PC-9 (cell line): ENCODE data around the gene COL6A1. TPM values are rescaled to one million over a fixed set of nuclear protein-coding genes. Genes with fewer than 3 reads are reported as not detected.

ENCODE experiments used
- BruUV-seq: library from RNA; stranded (reverse); fragments of 400-500 nt; replicated peaks from 2 replicates; lab custom pipeline; 2021; lab: Mats Ljungman, UMichigan
- CTCF ChIA-PET: fragments of 300-600 bp; sonication (Branson Sonifier 250); formaldehyde crosslinking; loops from one replicate; lab custom pipeline; 2022; ENCODE audit warnings: antibody characterized with exemption; lab: Charles Lee
- POLR2A ChIA-PET: fragments of 300-600 bp; sonication (Branson Sonifier 250); formaldehyde crosslinking; loops from one replicate; lab custom pipeline; 2022; ENCODE audit warnings: antibody characterized with exemption; ENCODE audit not compliant: unreplicated experiment; lab: Charles Lee
- DNase-seq, 2 experiments: peaks; one replicate each; pipeline versions ENCODE4 v3.0.0 to v3.0.0-alpha.2; 2015 to 2022; ENCODE audit warnings: mixed read lengths in 1 of 2
- H2AFZ ChIP-seq: fragments of 200-600 bp; sonication (generic); 2 replicates; pipeline ENCODE4 v1.8.1; 2017; ENCODE audit warnings: antibody characterized with exemption
- H3F3A ChIP-seq: fragments of 200-600 bp; sonication (generic); 2 replicates; pipeline ENCODE4 v1.8.1; 2017; ENCODE audit warnings: antibody characterized with exemption, mild to moderate bottlenecking, low read depth; ENCODE audit not compliant: insufficient read depth
- H3K27ac ChIP-seq: fragments of 200-600 bp; sonication (generic); 2 replicates; pipeline ENCODE4 v1.6.1; 2016; ENCODE audit warnings: mixed run types
- H3K27me3 ChIP-seq: fragments of 200-600 bp; sonication (generic); 2 replicates; pipeline ENCODE4 v1.6.1; 2016; ENCODE audit warnings: low read depth, mixed run types; ENCODE audit not compliant: insufficient read depth
- H3K36me3 ChIP-seq: fragments of 200-600 bp; sonication (generic); 2 replicates; pipeline ENCODE4 v1.6.1; 2016; ENCODE audit warnings: low read depth, mixed run types
- H3K4me1 ChIP-seq: fragments of 200-600 bp; sonication (generic); replicated peaks from 2 replicates; pipeline ENCODE4 v1.6.1; 2016; ENCODE audit warnings: mixed run types; ENCODE audit not compliant: insufficient read depth
- H3K4me2 ChIP-seq: fragments of 200-600 bp; sonication (generic); 2 replicates; pipeline ENCODE4 v1.6.1; 2017; ENCODE audit warnings: mixed run types
- H3K4me3 ChIP-seq: fragments of 200-600 bp; sonication (generic); 2 replicates; pipeline ENCODE4 v1.6.1; 2016; ENCODE audit warnings: mixed run types
- H3K79me2 ChIP-seq: fragments of 200-600 bp; sonication (generic); 2 replicates; pipeline ENCODE4 v1.6.1; 2017; ENCODE audit warnings: low read depth, mixed run types
- H3K9me2 ChIP-seq: fragments of 200-600 bp; sonication (generic); 2 replicates; pipeline ENCODE4 v1.8.1; 2017; ENCODE audit warnings: mild to moderate bottlenecking; ENCODE audit not compliant: insufficient read depth
- H3K9me3 ChIP-seq: fragments of 200-600 bp; sonication (generic); 2 replicates; pipeline ENCODE4 v1.8.1; 2016; ENCODE audit warnings: low read depth; ENCODE audit not compliant: insufficient read depth
- H4K20me1 ChIP-seq: fragments of 200-600 bp; sonication (generic); 2 replicates; pipeline ENCODE4 v1.8.1; 2017; ENCODE audit not compliant: insufficient read depth
- EZH2 ChIP-seq: fragments of 200-600 bp; sonication (generic); IDR thresholded peaks from 2 replicates; pipeline ENCODE4 v1.8.0; 2017; ENCODE audit warnings: antibody characterized with exemption, low read depth
- intact Hi-C: fragments of 100-400 bp; cut with micrococcal nuclease; formaldehyde crosslinking; loops from one replicate; pipeline ENCODE4 v1.10.0; 2022; ENCODE audit not compliant: unreplicated experiment
- total RNA-seq: library from RNA; stranded (reverse); gene quantifications from 2 replicates; pipeline ENCODE4 v1.2.3, GENCODE V29; 2021
- TF ChIP-seq, protein P1 (sequence below): fragments of 200-600 bp; sonication (generic); conservative IDR thresholded peaks from 2 replicates; pipeline ENCODE4 v1.6.1; 2017; ENCODE audit warnings: mixed run types, antibody characterized with exemption, mild to moderate bottlenecking, moderate library complexity

Gene COL6A1
- total RNA-seq, 1 experiment from 2014 or later, result 43.1 TPM

DNA sequence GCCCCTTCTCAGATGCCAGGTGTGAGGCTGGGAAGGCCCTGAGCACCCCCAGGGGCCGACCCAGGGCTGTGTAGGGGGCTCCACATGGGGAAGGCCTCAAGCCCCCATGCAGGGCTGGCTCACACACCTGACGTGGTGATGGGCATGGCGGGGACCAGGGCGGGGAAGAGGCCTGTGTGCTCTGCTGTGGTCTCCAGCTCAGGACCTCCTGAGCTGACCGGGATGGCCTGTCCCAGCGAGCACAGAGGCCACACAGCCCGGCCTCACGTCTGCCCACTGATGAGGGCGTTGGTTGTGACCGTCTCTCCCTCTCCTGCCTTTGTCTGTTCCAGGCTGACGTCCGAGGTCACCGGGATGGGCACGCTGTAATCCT, 40.2 kb upstream of the COL6A1 start:
- Histone ChIP-seq H3K9me3 (no peaks in the 10 kb centered on the region), H3K9me2 (no peaks in the 10 kb centered on the region), H3K4me2 (no peak overlapping the region), H3K27me3 (peaks cover 38% of the 10 kb centered on the region), H3K4me1 (no peaks in the 10 kb centered on the region), H3K79me2 (no peaks in the 10 kb centered on the region), H3K4me3 (no peak overlapping the region), H3F3A (no peaks in the 10 kb centered on the region), H3K27ac (no peak overlapping the region), H4K20me1 (no peaks in the 10 kb centered on the region), H3K36me3 (no peaks in the 10 kb centered on the region), H2AFZ (no peak overlapping the region)
- BruUV-seq, result no TSS peak
- POLR2A ChIA-PET, result no interaction called here
- no peak for TF ChIP-seq EZH2
- TF ChIP-seq, protein P1, sequence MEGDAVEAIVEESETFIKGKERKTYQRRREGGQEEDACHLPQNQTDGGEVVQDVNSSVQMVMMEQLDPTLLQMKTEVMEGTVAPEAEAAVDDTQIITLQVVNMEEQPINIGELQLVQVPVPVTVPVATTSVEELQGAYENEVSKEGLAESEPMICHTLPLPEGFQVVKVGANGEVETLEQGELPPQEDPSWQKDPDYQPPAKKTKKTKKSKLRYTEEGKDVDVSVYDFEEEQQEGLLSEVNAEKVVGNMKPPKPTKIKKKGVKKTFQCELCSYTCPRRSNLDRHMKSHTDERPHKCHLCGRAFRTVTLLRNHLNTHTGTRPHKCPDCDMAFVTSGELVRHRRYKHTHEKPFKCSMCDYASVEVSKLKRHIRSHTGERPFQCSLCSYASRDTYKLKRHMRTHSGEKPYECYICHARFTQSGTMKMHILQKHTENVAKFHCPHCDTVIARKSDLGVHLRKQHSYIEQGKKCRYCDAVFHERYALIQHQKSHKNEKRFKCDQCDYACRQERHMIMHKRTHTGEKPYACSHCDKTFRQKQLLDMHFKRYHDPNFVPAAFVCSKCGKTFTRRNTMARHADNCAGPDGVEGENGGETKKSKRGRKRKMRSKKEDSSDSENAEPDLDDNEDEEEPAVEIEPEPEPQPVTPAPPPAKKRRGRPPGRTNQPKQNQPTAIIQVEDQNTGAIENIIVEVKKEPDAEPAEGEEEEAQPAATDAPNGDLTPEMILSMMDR, result no peak
- DNase-seq, result no peak
- CTCF ChIA-PET, result no interaction called here
- intact Hi-C loops, result no loop called here

DNA sequence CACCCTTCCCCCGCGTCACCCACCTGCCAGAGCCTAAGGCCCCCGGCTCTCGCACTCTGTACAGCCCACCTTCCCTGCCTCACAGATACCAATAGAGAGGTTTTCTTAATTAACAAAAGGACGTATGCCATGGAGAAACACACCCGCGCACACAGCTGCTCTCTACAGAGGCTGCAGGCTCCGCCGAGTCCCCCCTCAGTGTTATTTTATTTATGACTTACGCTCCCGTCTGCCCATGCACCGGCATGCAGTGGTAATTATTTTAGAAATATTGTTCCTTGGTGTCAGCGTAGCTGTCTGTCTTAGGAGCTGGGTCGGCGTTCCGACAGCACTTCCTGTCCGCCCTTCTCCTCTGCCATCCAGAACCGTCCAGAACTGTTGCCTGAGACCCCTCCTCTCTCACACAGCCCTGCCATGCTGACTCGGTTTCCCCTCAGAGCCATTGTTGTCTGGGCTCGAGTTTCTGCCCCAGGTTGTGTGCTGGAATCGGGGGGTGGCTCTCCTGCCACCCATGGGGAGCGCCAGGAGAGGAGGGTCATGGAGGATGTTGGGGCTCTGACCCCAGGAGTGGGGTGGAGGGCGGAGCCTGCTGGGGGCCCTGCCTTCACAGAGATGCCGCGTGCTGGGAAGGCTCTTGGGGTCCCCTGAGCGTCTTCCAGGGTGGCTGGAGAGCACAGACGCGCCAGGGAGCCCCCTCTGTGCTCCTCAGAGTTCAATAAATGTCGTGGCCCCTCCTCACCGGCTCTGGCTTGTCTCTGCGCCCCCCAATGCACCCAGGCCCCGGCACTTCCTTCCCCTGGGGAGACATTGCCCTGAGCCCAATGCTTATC, 39.6 kb upstream of the COL6A1 start:
- POLR2A ChIA-PET, result no interaction called here
- BruUV-seq, result no TSS peak
- H3K79me2 ChIP-seq, result no peaks in the 10 kb centered on the region

DNA sequence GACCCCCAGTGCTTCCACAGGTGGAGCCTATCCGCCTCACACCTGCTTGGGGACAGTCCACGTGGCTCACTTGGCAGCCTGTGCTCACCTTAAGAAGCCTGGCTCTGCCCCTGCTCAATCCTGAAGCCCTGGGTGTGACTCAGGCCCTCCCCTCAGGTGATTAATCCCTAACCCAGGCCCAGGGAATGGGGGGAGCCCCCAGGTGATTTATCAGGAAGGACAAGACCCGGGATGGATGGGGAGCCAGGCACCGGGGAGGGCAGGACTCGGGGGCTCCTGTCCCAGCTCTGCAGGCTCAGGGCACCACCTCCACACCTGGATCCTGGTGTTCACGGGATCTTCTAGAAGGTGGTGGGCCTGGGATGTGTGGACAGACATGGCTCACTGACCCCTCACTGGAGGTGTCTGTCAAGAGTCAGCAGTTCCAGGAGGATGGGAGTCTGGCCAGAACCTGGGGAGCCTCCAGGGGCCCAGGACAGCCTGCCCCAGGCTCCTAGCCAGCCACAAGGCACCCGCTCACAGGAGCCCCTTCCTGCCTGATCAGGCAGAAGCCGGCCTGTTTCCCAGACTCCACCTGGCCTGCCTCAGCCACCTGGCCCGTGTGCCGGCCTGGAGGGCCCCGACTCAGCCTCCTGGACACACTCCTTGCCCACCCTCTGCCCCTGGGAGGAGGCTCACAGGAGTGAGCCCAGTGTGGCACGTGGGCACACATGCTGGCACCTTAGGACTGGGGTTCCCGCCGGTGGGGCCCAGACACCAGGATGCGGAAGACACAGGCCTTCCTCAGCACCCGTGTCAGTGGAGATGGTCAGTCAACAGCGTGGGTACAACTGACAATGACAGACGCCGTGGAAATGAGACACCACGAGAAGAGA, 38.6 kb upstream of the COL6A1 start:
- Histone ChIP-seq H3K27ac (no peak overlapping the region), H4K20me1 (no peaks in the 10 kb centered on the region), H3K79me2 (no peaks in the 10 kb centered on the region), H3K4me2 (no peak overlapping the region), H3K4me1 (no peaks in the 10 kb centered on the region), H3K9me3 (no peaks in the 10 kb centered on the region), H3K4me3 (no peak overlapping the region), H2AFZ (no peak overlapping the region), H3K9me2 (no peaks in the 10 kb centered on the region), H3K36me3 (no peaks in the 10 kb centered on the region), H3F3A (no peaks in the 10 kb centered on the region), H3K27me3 (peaks cover 39% of the 10 kb centered on the region)
- no TSS peak for BruUV-seq
- TF ChIP-seq, protein P1, result no peak
- TF ChIP-seq EZH2, result no peak
- no peak for DNase-seq
- POLR2A ChIA-PET, result no interaction called here
- CTCF ChIA-PET, result no interaction called here
- intact Hi-C loops, result no loop called here

More for the DNA sequence above, 39.6 kb upstream of the COL6A1 start:
- Histone ChIP-seq H3K4me3 (no peak overlapping the region), H3K27ac (no peak overlapping the region), H3K4me1 (no peaks in the 10 kb centered on the region), H3K9me3 (no peaks in the 10 kb centered on the region), H3K36me3 (no peaks in the 10 kb centered on the region), H3K27me3 (peaks cover 38% of the 10 kb centered on the region), H3F3A (no peaks in the 10 kb centered on the region), H3K9me2 (no peaks in the 10 kb centered on the region), H3K4me2 (no peak overlapping the region), H2AFZ (no peak overlapping the region), H4K20me1 (no peaks in the 10 kb centered on the region)
- CTCF ChIA-PET, result no interaction called here
- no peak for DNase-seq
- no peak for TF ChIP-seq EZH2
- TF ChIP-seq, protein P1, result no peak
- intact Hi-C loops, result no loop called here
